KOPT-K1 (cell line): ENCODE results near the gene ZBTB2.
"Not testable (repeated sequence)": the region's sequence is repeated elsewhere in the genome, so short reads cannot be mapped to it uniquely, and the experiment has no call there.

Experiments
- H3K27ac ChIP-seq: fragments of 200-600 bp; sonication (generic); 2 replicates; pipeline ENCODE4 v1.5.1; 2016; ENCODE audit warnings: antibody characterized with exemption, mild to moderate bottlenecking, low read depth, low read length; ENCODE audit not compliant: poor library complexity, severe bottlenecking
- H3K36me3 ChIP-seq: fragments of 200-600 bp; sonication (generic); 2 replicates; pipeline ENCODE4 v1.5.1; 2017; ENCODE audit warnings: antibody characterized with exemption, mild to moderate bottlenecking, low read length, moderate library complexity; ENCODE audit not compliant: insufficient read depth
- H3K9me3 ChIP-seq: fragments of 200-600 bp; sonication (generic); 2 replicates; pipeline ENCODE4 v1.5.1; 2017; ENCODE audit warnings: antibody characterized with exemption, low read length, mild to moderate bottlenecking; ENCODE audit not compliant: insufficient read depth, poor library complexity, severe bottlenecking

The ZBTB2 gene

DNA sequence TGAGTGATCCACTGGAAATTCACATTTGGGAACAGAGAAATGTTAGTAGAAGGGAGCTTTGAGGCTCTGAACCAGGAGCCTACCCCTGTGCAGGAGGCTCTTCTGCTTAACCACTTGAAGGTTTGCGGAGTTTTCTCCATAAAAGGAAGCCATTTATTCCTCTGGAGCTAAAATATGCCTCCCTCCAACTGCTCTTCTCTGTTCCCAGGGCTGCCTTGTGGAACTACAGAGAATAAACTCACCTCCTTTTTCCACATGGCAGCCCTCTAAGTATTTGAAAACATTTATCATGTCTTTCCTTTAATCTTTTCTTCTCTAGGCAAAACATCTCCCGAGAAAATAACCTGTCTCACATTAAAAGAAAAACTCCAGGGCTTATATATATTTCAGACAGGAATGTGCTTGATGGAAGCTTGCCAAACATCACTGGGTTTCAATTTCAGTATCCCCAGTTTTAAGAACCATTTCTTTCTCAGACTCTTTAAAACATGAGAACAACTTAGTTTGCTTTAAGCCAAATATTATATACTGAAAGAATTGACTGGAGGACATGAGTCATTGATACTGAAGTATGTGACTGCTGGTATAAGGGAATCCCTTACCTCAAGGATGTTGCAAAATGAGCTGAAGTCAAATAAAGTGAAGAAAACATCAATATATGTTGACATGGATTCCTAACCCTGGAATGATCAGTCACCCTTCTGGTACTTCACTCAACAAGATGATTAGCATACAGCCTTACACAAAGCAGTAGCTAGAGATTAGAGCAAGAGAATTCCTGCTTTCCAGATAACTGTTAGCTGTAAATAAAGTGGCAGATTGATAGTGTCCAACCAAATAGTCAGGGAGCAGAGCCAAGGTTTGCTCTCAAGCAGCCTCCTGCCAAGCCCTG is 74.0 kb downstream of the ZBTB2 start:
- Histone ChIP-seq H3K9me3 (no peaks in the 10 kb centered on the region), H3K36me3 (no peaks in the 10 kb centered on the region), H3K27ac (no peak overlapping the region)

DNA sequence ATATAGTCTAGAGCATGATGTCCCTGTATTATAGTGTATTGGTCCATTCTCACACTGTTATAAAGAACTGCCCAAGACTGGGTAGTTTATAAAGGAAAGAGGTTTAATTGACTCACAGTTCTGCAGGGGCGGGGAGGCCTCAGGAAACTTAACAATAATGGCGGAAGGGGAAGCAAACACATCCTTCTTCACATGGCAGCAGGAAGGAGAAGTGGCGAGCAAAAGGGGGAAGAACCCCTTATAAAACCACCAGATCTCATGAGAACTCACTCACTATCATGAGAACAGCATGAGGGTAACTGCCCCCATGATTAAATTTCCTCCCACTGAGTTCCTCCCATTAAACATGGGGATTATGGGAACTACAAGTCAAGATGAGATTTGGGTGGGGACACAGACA is 75.7 kb downstream of the ZBTB2 start:
- not testable (repeated sequence) for H3K27ac ChIP-seq, H3K9me3 ChIP-seq, H3K36me3 ChIP-seq
